Cardiac muscle cell (in vitro differentiated cells and primary cell): ENCODE measurements around the gene STK26. TPM values are rescaled to one million over a fixed set of nuclear protein-coding genes. Genes with fewer than 3 reads are reported as not detected.

Experiments used
- DNase-seq, 2 donors: peaks; one replicate each; pipeline versions ENCODE4 v3.0.0 to v3.0.0-alpha.2; 2010 to 2017; ENCODE audit warnings: low read depth in 1 of 2, low spot score in 1 of 2
- H3K27ac ChIP-seq: fragments of 200-600 bp; sonication (generic); 2 replicates; pipeline ENCODE4 v1.5.1; 2016
- H3K27me3 ChIP-seq: fragments of 200-600 bp; sonication (generic); 2 replicates; pipeline ENCODE4 v1.6.0; 2016; ENCODE audit warnings: control low read depth
- H3K36me3 ChIP-seq: fragments of 200-600 bp; sonication (generic); 2 replicates; pipeline ENCODE4 v1.5.1; 2016; ENCODE audit warnings: control low read depth
- H3K4me1 ChIP-seq: fragments of 200-600 bp; sonication (generic); 2 replicates; pipeline ENCODE4 v1.8.1; 2017; ENCODE audit warnings: low read depth, mild to moderate bottlenecking, mixed run types
- H3K4me3 ChIP-seq: fragments of 200-600 bp; sonication (generic); 2 replicates; pipeline ENCODE4 v1.5.1; 2016; ENCODE audit warnings: mild to moderate bottlenecking
- H3K9me3 ChIP-seq: fragments of 200-600 bp; sonication (generic); 2 replicates; pipeline ENCODE4 v1.5.1; 2017; ENCODE audit warnings: low read depth, mild to moderate bottlenecking, control low read depth
- polyA plus RNA-seq: library from polyadenylated mRNA; unstranded; fragments of >200 nt; fragmentation: Nextera tagmentation; extraction: Ambion mirVana; gene quantifications from 2 replicates; pipeline ENCODE4 v1.2.1, GENCODE V29; 2016
- total RNA-seq: library from RNA; depleted of rRNA; stranded (reverse); fragments of >200 nt; gene quantifications from 2 replicates; pipeline ENCODE4 v1.2.3, GENCODE V29; 2016
- TF ChIP-seq, protein P1 (sequence below): IDR thresholded peaks from 2 replicates; pipeline ENCODE4 v1.5.1; 2012; ENCODE audit warnings: low read depth, mild to moderate bottlenecking, low read length

Gene STK26
- total and polyA plus RNA-seq, 2 experiments from 2014 or later = 86.1 to 112 TPM

DNA sequence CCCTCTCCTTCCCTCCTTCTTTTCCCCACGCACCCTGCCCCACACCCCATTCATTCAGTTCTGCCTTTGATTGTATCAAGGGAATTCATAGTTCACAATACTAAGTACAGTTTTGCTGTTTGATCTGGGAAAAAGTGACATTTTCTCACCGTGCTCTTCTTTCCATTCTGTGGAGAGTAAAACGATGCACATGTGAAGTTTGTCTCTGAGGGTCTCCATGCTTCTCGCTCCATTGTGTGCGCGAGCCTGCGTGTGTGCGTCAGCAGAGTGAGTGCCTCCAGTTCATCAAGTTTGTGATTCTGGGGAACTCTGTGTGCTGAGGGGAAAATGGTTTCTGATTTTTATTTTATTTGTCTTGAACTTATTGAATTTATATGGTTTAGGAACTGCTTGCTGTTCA lies 1.9 kb downstream of the STK26 start:
- peak in 1 of 2 donors; percentile 54 for DNase-seq
- Histone ChIP-seq H3K27me3 (no peaks in the 10 kb centered on the region), H3K27ac (peak overlapping the region; percentile 90), H3K36me3 (no peaks in the 10 kb centered on the region), H3K9me3 (no peaks in the 10 kb centered on the region), H3K4me3 (peak overlapping the region; percentile 80), H3K4me1 (peaks cover 23% of the 10 kb centered on the region)
- TF ChIP-seq, protein P1, sequence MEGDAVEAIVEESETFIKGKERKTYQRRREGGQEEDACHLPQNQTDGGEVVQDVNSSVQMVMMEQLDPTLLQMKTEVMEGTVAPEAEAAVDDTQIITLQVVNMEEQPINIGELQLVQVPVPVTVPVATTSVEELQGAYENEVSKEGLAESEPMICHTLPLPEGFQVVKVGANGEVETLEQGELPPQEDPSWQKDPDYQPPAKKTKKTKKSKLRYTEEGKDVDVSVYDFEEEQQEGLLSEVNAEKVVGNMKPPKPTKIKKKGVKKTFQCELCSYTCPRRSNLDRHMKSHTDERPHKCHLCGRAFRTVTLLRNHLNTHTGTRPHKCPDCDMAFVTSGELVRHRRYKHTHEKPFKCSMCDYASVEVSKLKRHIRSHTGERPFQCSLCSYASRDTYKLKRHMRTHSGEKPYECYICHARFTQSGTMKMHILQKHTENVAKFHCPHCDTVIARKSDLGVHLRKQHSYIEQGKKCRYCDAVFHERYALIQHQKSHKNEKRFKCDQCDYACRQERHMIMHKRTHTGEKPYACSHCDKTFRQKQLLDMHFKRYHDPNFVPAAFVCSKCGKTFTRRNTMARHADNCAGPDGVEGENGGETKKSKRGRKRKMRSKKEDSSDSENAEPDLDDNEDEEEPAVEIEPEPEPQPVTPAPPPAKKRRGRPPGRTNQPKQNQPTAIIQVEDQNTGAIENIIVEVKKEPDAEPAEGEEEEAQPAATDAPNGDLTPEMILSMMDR = no peak

DNA sequence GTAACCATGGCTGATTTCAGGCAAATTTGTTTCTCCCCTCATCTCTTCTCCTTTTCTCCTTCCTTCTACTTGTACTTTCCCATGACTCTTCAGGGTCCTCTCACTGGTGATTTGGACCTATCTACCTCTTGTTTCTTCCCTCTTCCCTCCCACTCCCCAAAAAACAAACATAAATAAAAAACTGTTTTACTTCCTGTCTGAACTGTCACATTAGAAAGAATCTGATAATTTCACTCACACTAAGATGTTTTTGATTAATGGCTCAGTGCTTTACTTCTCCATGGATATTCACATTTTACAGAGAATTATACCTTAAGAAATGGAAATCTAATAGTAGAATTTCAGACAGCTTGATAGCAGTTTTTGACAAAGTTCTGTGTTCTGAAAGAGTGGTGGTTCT lies 7.2 kb downstream of the STK26 start:
- TF ChIP-seq, protein P1 = no peak
- Histone ChIP-seq H3K4me3 (no peak overlapping the region), H3K27me3 (no peaks in the 10 kb centered on the region), H3K36me3 (no peaks in the 10 kb centered on the region), H3K9me3 (no peaks in the 10 kb centered on the region), H3K4me1 (peaks cover 42% of the 10 kb centered on the region), H3K27ac (no peak overlapping the region)
- no peak for DNase-seq

DNA sequence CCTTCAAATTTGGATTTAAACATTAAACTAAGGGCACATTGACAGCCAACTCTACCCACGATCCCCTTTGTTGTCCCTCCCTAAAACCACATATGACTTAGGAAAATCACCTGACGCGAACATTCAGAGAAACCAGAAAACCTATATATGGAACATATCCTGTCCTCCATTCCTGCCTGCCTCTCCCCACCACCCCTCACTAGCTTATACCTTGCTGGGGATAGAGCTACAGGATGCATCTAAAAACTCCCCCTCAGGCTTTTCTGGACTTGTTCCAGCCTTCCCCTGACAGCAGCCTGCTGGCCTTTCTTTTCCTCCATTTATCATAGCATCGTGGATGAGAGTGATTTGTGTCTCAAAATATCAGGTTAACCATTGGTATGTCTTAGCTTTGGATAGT lies 8.8 kb downstream of the STK26 start:
- DNase-seq = no peak
- Histone ChIP-seq H3K4me3 (no peak overlapping the region), H3K27ac (peak overlapping the region; percentile 51), H3K27me3 (no peaks in the 10 kb centered on the region), H3K9me3 (no peaks in the 10 kb centered on the region), H3K4me1 (peaks cover 26% of the 10 kb centered on the region), H3K36me3 (no peaks in the 10 kb centered on the region)
- TF ChIP-seq, protein P1 = no peak

DNA sequence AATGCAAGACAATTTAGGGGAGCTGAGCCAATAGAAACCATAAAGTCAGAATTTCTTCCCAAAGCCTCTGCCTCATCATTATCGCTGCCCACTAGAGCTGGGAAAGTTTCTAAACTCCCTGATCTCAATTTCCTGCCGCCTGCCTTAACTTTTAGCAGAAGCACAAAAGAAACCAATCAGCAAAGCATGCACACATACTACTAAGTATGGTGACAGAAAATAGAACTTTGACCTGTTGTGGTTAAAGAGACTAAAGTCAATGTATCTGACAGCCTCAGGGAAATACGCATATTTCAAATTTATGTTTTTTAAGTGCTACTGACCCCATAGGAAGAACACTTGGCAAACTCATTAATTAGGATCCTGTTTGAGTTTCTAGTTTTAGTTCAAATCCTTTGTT lies 10.1 kb downstream of the STK26 start:
- DNase-seq = no peak
- H3K27ac ChIP-seq = peak overlapping the region; percentile 70
- no peak overlapping the region for H3K4me3 ChIP-seq
- H3K36me3 ChIP-seq = no peaks in the 10 kb centered on the region
- H3K9me3 ChIP-seq = no peaks in the 10 kb centered on the region
- TF ChIP-seq, protein P1 = no peak
- H3K4me1 ChIP-seq = peaks cover 30% of the 10 kb centered on the region
- H3K27me3 ChIP-seq = no peaks in the 10 kb centered on the region

DNA sequence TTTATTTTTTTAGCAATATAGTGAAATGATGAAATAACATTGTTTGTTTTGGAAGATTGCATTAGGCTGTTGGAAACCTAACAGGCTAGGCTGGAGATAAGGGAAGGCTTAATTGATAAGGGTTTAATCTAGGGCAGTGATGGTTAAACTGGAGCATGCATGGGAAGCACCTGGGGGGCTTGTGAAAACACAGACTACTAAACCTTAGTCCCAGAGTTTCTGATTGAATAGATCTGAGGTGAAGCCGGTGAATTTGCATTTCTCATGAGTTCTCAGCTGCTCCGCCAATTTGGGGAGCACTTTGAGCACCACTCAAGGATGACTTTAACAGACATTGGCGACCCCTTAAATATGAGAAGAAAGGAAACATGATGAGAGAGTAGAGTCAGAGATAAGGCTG lies 11.5 kb downstream of the STK26 start:
- Histone ChIP-seq H3K27me3 (no peaks in the 10 kb centered on the region), H3K36me3 (no peaks in the 10 kb centered on the region), H3K27ac (no peak overlapping the region), H3K9me3 (no peaks in the 10 kb centered on the region), H3K4me3 (no peak overlapping the region), H3K4me1 (peaks cover 33% of the 10 kb centered on the region)
- TF ChIP-seq, protein P1 = no peak
- no peak for DNase-seq
